ENCODE results near the gene CCDC59. TPM values are rescaled to one million over a fixed set of nuclear protein-coding genes. Genes with fewer than 3 reads are reported as not detected.
A peak's percentile ranks its signal among the peaks of the same experiment; 100 is the strongest.

CCDC59 gene
- total and polyA plus RNA-seq, 9 of the 15 experiments (the other 6 are each of a cell fraction or from before 2014, with no cell fraction given), result 34.0 to 186 (median 119) TPM

- no peak for TF ChIP-seq ZKSCAN8 (CRISPR knock-in tag; IDR thresholded peaks at IDR 0.05)
- TF ChIP-seq CHCHD3 (CRISPR knock-in tag; IDR thresholded peaks at IDR 0.05), result no peak
- TF ChIP-seq ZNF384 (IDR thresholded peaks at IDR 0.05; ENCODE audit: low read depth, low read length), result no peak
- peak; percentile 97 for TF ChIP-seq NBN (IDR thresholded peaks at IDR 0.05; ENCODE audit: low read depth)
- TF ChIP-seq SMARCB1 (IDR thresholded peaks at IDR 0.05; ENCODE audit: insufficient read length, low read depth), result no peak
- TF ChIP-seq CBFB (CRISPR knock-in tag; IDR thresholded peaks at IDR 0.05), result peak; percentile 93
- TF ChIP-seq MEF2D (tag; conservative IDR thresholded peaks at IDR 0.05; ENCODE audit: low read depth), result peak; percentile 100
- no peak for TF ChIP-seq TRIM25 (IDR thresholded peaks at IDR 0.05; ENCODE audit: borderline replicate concordance)
- peak; percentile 99 for TF ChIP-seq REST (IDR thresholded peaks at IDR 0.05; ENCODE audit: borderline replicate concordance)
- 0 out of 2 replicates have a peak, but pooled peaks have one; percentile 54 for TF ChIP-seq REST (CRISPR knock-in tag; IDR thresholded peaks at IDR 0.05; ENCODE audit: low read depth)
- peak; percentile 84 for TF ChIP-seq CTBP1 (IDR thresholded peaks at IDR 0.05; ENCODE audit: borderline replicate concordance)
- TF ChIP-seq ELF1 (tag; IDR thresholded peaks at IDR 0.05), result peak; percentile 81
- TF ChIP-seq ZNF12 (CRISPR knock-in tag; IDR thresholded peaks at IDR 0.05), result 0 out of 2 replicates have a peak, but pooled peaks have one; percentile 64
Observed at GRCh38 chr12:82358200-82359114, at the start of gene CCDC59, which contains the start of gene METTL25 (continued).
